Psoas muscle (tissue), 8 donors: ENCODE data around the gene SRM. TPM values are rescaled to one million over a fixed set of nuclear protein-coding genes. Genes with fewer than 3 reads are reported as not detected.

ENCODE experiments used
- ATAC-seq, 4 donors: fragments of 200-7000 bp; cut with Tn5 transposase; one replicate each; pipeline ENCODE4 v1.9.1; 2020; ENCODE audit warnings: moderate library complexity in 3 of 4, mild to moderate bottlenecking in 2 of 4
- DNase-seq, 2 donors: peaks; one replicate each; pipeline ENCODE4 v3.0.0-alpha.2; 2020
- H3K27ac ChIP-seq: fragments of 200-600 bp; one replicate; pipeline ENCODE4 v1.8.0; 2022
- H3K27me3 ChIP-seq, 3 donors: fragments of 200-600 bp in 1 of 3; one replicate each; pipeline versions ENCODE4 v1.6.1 to v1.8.0; 2013 to 2022; ENCODE audit warnings: low read length in 2 of 3, mild to moderate bottlenecking in 2 of 3, moderate library complexity in 1 of 3; ENCODE audit not compliant: insufficient read depth in 3 of 3
- H3K36me3 ChIP-seq, 2 donors: fragments of 200-600 bp in 1 of 2; one replicate each; pipeline versions ENCODE4 v1.6.1 to v1.8.0; 2013 to 2022; ENCODE audit warnings: low read depth in 1 of 2, mild to moderate bottlenecking in 1 of 2, moderate library complexity in 1 of 2; ENCODE audit not compliant: insufficient read depth in 1 of 2
- H3K4me1 ChIP-seq: fragments of 200-600 bp; one replicate; pipeline ENCODE4 v1.8.0; 2022
- H3K4me3 ChIP-seq: fragments of 200-600 bp; one replicate; pipeline ENCODE4 v1.8.0; 2022; ENCODE audit warnings: mild to moderate bottlenecking
- H3K9me3 ChIP-seq: fragments of 200-600 bp; one replicate; pipeline ENCODE4 v1.8.0; 2022
- WGBS, 3 donors: extraction: QIAGEN DNeasy Blood & Tissue Kit; methylation state at CpG; one replicate each; pipeline versions ENCODE4 v1.1.6 to v1.1.7; 2013; 5-methylcytosine and 5-hydroxymethylcytosine counted together
- intact Hi-C, 2 donors: fragments of 100-400 bp; cut with DNase I; formaldehyde crosslinking; loops; one replicate each; pipeline versions ENCODE4 v1.11.0 to v1.14.2; 2022
- polyA plus RNA-seq, 3 donors: library from polyadenylated mRNA; stranded (reverse); fragments of 200-250 nt; gene quantifications; one replicate each; pipeline ENCODE4 v1.2.3, GENCODE V29; 2013
- total RNA-seq, 4 donors: library from RNA; stranded (reverse); fragmentation: NEBNext Ultra II Directional in 2 of 4; extraction: Animal tissue kit (Norgen Biotek cat#: 25700) in 2 of 4; gene quantifications; one replicate each; pipeline versions ENCODE4 v1.2.1 to v1.2.4, GENCODE V29; 2021 to 2023
- TF ChIP-seq, protein P1 (sequence below): fragments of 200-600 bp; IDR thresholded peaks from one replicate; pipeline ENCODE4 v1.8.0; 2022; ENCODE audit warnings: antibody characterized with exemption
- donor health status: healthy with polysubstance abuse.
- donor health status: DM: no; HTN: no; CAD: no; lungs with moderate emphysema.
- donor health status: Bipolar disorder and iron deficiency.
- donor health status: healthy.
- donor health status: DM: yes; HTN: yes; CAD: no.
- donor health status: DM: no; HTN: no; CAD: no.
- donor health status: DM: no; HTN: no; CAD: no.
- donor health status: DM: yes; HTN: yes; CAD: no.

The SRM gene
- total and polyA plus RNA-seq, 7 donors = 60.4 to 163 (median 79.3) TPM

DNA sequence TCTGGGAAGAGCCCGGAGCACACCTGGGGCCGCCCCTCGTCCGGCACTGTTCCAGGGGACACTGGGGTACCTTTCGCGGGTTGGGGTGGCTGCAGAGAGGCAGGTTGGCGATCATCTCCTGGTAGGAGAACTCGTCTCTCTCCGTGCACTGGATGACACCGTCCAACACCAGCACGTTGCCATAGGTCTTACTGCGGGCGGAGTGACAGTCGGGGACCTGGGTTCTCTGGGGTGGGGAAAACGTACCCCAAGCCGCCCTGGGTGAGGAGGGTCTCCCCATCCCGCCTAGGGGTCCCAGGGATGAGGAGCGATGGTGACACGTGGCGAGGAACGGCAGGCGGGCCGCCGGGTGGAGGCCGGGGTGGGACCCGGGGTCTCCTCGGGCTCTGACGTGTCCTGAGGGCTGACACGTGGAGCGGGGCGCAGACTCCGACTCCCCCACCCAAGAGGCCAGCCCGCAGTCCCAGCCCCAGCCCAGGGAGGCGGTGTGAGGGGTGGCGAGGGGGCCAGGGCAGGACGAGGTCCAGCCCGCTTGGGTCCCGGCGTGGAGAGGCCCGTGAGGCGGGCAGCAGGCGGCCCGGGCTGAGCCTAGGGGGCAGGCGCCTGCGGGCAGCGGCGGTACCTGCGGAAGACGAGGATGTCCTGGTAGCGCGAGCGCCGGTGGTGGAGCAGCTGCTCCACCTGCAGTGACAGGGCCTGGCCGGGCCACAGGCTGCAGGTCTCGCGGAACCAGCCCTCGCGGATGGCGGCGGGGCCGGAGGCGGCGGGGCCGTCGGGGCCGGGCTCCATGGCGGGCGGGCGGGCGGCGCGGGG lies 457 bp downstream of the SRM start:
- ATAC-seq (peak in 3 of 4 donors; percentile 1 to 2 (median 1)), DNase-seq (peak in 1 of 2 donors; percentile 62)
- intact Hi-C loops = loop anchor here in 1 of 2 donors (1.0 kb wide), 1 partner anchor 20 kb away; no protein-coding TSS in a partner anchor
- peak overlapping the region; percentile 65 for H3K27ac ChIP-seq
- no peaks in the 10 kb centered on the region for H3K9me3 ChIP-seq
- peaks cover 17% of the 10 kb centered on the region for H3K4me1 ChIP-seq
- 2 to 3% (median 2%) methylated on average over 38 to 72 of the region's 72 CpGs for WGBS, 3 donors
- H3K36me3 ChIP-seq = peaks cover 4 to 46% of the 10 kb centered on the region in 2 donors
- no peaks in the 10 kb centered on the region for H3K27me3 ChIP-seq
- TF ChIP-seq, protein P1, sequence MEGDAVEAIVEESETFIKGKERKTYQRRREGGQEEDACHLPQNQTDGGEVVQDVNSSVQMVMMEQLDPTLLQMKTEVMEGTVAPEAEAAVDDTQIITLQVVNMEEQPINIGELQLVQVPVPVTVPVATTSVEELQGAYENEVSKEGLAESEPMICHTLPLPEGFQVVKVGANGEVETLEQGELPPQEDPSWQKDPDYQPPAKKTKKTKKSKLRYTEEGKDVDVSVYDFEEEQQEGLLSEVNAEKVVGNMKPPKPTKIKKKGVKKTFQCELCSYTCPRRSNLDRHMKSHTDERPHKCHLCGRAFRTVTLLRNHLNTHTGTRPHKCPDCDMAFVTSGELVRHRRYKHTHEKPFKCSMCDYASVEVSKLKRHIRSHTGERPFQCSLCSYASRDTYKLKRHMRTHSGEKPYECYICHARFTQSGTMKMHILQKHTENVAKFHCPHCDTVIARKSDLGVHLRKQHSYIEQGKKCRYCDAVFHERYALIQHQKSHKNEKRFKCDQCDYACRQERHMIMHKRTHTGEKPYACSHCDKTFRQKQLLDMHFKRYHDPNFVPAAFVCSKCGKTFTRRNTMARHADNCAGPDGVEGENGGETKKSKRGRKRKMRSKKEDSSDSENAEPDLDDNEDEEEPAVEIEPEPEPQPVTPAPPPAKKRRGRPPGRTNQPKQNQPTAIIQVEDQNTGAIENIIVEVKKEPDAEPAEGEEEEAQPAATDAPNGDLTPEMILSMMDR = no peak
- peak overlapping the region; percentile 98 for H3K4me3 ChIP-seq

DNA sequence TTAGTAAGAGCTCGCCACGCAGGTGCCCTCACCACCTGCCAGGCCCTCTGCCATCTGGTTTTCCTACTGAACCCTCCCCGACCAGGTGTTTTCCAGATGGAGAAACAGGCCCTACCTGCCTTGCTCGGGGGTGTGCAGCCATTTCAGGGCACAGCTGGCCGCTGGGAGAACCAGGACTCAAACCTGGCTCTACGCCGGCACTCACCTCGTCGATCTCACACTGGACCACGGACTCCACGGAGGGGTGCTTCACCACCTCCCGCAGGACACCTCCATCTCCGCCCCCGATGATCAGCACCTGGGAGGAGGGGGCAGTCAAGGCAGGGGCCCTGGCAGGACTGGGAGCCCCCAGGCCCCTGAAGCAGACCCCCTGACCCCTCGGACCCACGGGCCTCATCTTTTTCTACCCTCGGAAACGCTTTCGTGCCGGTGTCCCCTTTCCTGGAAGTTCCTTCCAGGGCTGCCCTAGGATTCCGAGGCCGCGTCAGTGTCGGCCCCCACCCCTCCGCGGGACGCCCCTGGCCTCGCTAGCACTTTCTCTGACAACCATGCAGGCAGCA lies 1.1 kb downstream of the SRM start:
- Histone ChIP-seq H3K9me3 (no peaks in the 10 kb centered on the region), H3K4me3 (peak overlapping the region; percentile 98), H3K27ac (no peak overlapping the region), H3K4me1 (peaks cover 17% of the 10 kb centered on the region), H3K36me3 (peaks cover 4 to 42% of the 10 kb centered on the region in 2 donors), H3K27me3 (no peaks in the 10 kb centered on the region)
- 45 to 50% (median 48%) methylated on average over 28 of the region's 28 CpGs for WGBS, 3 donors
- no peak for ATAC-seq
- DNase-seq = peak in 1 of 2 donors; percentile 51
- TF ChIP-seq, protein P1 = no peak
- intact Hi-C loops = loop anchor here in 1 of 2 donors (1.0 kb wide), 1 partner anchor 19 kb away; no protein-coding TSS in a partner anchor

GRCh38 chr1:11058026-11058425 lies 1.8 kb downstream of the SRM start:
- Histone ChIP-seq H3K9me3 (no peaks in the 10 kb centered on the region), H3K27me3 (peaks cover 0 to 2% (median 0%) of the 10 kb centered on the region in 3 donors), H3K4me1 (peaks cover 17% of the 10 kb centered on the region), H3K36me3 (peaks cover 4 to 37% of the 10 kb centered on the region in 2 donors), H3K27ac (no peak overlapping the region), H3K4me3 (peak overlapping the region; percentile 98)
- TF ChIP-seq, protein P1 = no peak
- WGBS, 3 donors = 94 to 96% (median 95%) methylated on average over 14 of the region's 14 CpGs
- intact Hi-C loops = no loop called here
- ATAC-seq (no peak), DNase-seq (peak in 1 of 2 donors; percentile 30)

- intact Hi-C loops = no loop called here
- Histone ChIP-seq H3K36me3 (peaks cover 4 to 37% of the 10 kb centered on the region in 2 donors), H3K4me3 (no peak overlapping the region), H3K9me3 (no peaks in the 10 kb centered on the region), H3K27ac (no peak overlapping the region), H3K4me1 (peaks cover 17% of the 10 kb centered on the region), H3K27me3 (peaks cover 0 to 2% (median 0%) of the 10 kb centered on the region in 3 donors)
- ATAC-seq = no peak
- WGBS, 3 donors = 92 to 95% (median 94%) methylated on average over 8 of the region's 8 CpGs
- TF ChIP-seq, protein P1 = no peak
- peak in 1 of 2 donors; percentile 43 for DNase-seq
Measured at GRCh38 chr1:11057477-11057876, 2.3 kb downstream of the SRM start.
